COLO668 (cell line): ENCODE results near the gene AGO4.
"Not testable (repeated sequence)": the region's sequence is repeated elsewhere in the genome, so short reads cannot be mapped to it uniquely, and the experiment has no call there.

Experiments used
- DNase-seq: peaks from one replicate; lab custom pipeline; 2025; ENCODE audit not compliant: unreplicated experiment; lab: John Stamatoyannopoulos, UW

The AGO4 gene

DNA sequence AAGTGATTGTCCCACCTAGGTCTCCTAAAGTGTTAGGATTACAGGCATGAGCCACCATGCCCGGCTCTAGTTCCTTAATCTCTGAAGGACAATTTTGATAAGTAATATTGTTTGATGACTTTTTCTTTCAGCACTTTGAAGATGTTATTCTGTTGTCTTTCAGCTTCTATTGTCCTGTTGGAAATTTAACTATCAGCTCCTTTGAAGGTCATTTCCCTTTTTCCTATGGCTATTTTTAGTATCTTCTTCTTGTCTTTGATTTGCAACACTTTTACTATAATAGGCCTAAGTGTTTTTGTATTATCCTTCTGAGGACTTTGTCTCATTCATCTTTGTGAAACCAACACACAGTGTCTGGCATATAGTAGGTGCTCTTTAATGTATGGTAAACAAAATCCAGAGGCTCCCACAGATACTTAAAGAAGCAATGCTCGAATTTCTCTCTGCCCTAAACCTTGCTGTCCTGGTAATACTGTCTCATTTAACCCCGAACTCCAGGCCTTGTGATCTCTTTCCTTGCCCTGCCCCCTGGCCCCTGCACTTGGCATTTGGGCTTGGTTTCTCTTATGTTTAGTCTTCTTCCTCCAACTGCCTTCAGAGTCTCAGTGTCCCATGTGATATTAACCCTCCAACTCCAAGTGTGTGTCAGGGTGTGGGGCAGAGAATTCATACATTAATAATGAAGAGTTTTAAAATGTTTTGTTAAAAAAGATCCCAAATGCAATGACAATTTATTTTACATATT lies 56.2 kb downstream of the AGO4 start:
- no peak for DNase-seq

DNA sequence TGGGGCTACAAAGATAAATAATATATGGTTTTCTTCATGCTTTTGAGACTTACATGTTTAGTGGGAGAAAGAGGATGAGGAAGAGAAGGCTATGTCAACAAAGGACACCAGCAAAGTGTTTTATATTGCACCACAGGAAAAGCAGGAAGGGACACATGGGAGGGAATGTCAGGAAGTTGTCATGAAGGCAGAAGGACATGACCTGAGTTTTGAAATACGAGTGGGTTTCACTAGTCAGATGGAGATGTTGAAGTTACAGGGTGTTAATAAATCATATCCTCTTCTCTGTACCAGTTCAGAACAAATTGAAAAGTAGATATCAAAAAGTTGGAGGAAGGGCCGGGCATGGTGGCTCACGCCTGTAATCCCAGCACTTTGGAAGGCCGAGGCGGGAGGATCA lies 57.0 kb downstream of the AGO4 start:
- DNase-seq, result no peak

DNA sequence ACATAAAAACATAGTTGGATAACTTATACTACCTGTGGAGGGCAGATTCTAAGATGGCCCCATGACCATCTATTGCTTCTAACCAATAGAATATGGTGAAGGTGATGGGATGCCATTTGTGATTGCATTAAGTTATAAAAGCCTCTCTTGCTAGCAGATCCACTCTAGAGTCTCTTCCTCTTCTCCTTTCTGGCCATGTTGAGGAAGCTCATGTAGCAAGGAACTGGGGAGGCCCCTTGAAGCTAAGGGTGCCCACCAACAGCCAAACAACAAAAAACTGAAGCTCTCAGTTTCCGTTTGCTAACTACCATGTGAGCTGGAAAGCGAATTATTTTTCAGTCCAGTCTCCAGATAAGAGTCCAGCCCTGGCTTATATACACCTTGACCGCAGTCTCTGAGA lies 59.2 kb downstream of the AGO4 start:
- DNase-seq, result no peak

- not testable (repeated sequence) for DNase-seq
These were observed 61.6 kb downstream of the AGO4 start for GRCh38 chr1:35869245-35869950.

DNA sequence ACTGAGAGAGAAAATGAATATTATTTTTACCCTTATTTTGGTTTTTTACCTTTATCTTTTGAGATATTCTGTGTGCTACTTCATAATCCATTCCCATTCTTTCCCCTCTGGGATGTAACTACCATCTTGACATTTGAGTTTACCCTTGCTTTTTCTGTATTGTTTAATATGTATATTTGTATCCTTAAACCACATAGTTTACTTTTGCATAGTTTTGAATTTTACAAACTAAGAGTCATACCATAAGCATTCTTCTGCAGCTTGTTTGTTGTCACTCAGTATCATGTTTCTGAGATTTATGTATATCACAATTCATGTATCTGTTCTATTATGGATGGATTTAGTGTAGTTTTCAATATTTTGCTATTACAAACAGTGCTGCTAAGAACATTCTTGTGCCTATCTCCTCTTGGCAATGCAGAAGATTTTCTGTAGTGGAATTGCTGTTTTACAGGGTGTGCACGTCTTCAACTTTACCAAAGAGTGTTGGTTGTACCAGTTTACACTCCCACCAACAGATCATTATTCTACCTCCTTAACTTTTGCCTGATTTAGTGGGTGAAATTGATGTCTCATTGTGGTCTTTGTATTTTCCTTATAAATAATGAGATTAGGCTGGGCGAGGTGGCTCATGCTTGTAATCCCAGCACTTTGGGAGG lies 63.0 kb downstream of the AGO4 start:
- no peak for DNase-seq

GRCh38 chr1:35873243-35873750 lies 65.5 kb downstream of the AGO4 start:
- no peak for DNase-seq

- not testable (repeated sequence) for DNase-seq
These were observed 66.3 kb downstream of the AGO4 start for GRCh38 chr1:35874115-35874514.

GRCh38 chr1:35876988-35877387 lies 69.2 kb downstream of the AGO4 start:
- DNase-seq, result no peak

DNA sequence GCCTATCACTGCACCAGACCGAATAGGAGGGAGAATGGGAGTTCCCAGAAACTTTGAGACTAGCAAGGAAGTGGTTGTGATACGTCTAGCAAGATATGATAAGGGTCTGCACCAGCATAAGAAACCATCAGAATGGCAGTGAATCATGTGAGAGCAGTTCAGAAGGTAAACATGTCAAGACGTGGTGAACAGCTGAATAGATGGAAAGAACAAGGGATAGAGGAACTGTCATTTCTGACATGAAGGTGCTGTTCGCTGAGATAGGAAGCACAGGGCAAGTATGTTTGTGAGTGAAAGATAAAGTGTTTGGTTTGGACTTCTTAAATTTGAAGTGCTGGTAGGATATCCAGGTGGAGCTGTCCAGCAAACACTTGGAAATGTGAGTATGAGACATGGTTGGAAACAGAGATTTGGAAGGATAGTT lies 74.0 kb downstream of the AGO4 start:
- DNase-seq, result no peak

DNA sequence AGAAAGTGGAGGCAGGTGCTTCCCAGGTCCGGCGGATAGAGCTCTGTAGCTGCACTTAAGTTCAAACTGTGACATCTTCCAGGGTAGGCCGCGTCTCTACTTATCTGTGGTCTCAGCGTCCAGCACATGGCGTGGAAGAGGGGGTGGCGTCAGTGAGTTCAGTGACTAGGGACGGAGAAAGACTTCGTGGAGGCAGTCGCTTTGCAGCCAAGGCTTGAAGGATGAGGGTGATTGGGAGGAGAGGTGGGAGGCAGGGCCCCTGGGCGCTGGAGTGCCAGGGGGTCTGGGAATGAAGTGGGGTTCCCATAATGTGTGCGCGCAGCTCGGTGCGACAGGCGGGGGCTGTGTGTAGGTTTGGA lies 74.7 kb downstream of the AGO4 start:
- no peak for DNase-seq

GRCh38 chr1:35882945-35883634 lies 75.3 kb downstream of the AGO4 start, which contains the start of gene AGO1:
Gene AGO1 (plus strand): TSS chr1:35883209. CDS start chr1:35883422, 213 bp downstream.
- DNase-seq, result peak; percentile 99

GRCh38 chr1:35883635-35884101 lies 75.9 kb downstream of the AGO4 start:
- peak; percentile 57 for DNase-seq

- no peak for DNase-seq
These were observed 77.1 kb downstream of the AGO4 start for GRCh38 chr1:35884934-35885333.

DNA sequence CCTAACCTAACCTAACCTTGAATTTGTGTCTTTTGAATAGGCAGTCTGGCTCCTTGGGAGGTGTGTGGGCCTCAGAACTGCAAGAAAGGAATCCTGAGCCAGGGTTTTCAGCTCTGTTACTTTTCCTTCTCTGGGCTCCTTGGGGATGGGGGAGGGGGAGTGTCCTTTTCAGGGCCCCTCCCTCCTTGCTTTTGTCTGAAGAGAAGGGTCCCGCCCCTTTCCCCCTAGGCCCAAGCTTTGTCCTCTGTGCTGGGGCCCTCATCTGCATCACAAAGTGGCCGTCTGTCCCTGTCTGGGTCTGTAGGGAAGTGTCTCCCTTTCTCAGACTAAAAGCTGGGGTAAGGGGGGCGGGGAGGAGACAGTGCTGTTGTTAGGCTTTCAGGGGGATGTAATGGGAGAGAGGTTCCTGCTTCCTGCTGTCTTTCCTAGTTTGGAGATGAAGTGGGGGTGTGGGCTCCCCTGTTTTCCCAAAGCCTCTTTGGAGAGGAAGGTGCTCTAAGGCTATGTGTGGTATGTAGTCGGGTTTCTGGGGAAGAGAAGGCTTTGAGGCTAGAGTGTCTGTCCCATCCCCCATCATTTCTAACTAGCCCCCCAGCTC lies 78.2 kb downstream of the AGO4 start:
- DNase-seq, result peak; percentile 38

DNA sequence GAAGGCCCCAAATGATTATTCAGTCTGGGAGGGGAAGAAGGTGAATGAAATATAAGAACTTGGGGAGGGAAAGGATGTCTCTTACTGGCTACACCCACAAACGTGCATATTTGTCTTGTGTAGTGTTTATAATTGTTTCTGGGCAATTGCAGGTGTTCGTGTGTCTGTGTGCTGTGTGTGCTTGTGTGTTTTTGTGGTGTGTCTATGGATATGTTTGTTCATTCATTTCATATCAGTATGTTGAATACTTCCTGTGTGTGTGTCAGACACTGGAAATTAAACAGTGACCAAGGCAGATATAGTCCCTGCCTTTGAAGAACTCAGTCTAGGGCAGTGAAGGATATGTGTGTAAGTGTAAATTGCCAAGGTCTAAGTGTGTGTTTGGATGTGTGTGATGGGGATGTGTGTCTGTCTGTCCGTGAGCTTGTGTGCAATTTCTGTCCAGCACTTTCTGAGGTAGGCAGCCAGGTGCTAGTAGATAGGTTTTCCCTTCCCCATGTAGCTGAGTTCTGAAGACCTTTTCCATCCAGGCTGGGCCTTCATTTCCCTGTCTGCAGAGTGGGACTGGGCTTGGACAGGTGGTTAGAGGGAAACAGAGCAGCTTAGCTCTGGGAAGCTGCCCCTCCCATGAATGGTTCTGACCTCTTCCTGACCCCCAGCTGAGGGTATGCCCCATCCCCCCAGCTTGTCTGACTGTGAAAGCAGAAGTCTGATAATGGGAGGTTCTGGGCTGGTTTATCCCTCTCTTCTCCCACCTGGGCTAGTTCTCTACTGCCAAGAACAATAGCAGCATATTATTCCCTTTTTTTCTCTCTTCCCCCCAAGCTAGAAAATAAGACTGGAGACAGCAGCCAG lies 79.0 kb downstream of the AGO4 start:
- peak; percentile 26 for DNase-seq

DNA sequence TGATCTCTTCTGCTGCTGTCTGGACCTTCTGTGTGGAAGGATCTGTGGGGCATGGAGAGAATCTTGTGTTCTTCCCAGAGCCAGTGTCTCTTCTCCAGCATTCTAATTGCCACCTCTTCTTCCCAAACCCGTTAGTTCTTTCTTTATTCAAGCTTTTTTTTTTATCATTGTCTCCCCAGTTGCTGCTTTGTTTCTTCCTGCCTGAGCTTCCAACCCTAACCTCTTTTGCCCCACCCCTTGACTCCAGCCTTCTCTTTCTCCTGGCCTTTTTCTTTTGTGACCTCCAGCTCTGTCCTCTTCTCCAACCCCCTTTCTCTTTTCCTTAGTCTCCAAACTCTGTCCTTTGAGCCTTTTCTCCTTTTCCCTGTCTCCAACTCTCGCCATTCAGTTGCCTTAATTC lies 79.7 kb downstream of the AGO4 start:
- no peak for DNase-seq

DNA sequence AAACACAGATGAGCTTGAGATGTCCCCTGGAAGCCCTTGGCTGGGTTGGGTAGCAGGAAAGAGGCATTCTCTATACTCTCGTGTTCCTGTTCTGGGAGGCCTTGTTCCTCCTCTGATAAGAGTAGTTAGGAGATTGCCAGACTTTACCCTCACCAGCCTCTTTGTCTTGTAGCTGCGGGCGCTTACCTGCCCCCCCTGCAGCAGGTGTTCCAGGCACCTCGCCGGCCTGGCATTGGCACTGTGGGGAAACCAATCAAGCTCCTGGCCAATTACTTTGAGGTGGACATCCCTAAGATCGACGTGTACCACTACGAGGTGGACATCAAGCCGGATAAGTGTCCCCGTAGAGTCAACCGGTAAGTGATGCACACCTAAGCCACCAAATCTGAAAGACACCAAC lies 80.4 kb downstream of the AGO4 start:
- no peak for DNase-seq

- DNase-seq, result not testable (repeated sequence)
These were observed 81.2 kb downstream of the AGO4 start for GRCh38 chr1:35888981-35889380.

GRCh38 chr1:35893051-35893879 lies 85.4 kb downstream of the AGO4 start:
- DNase-seq, result no peak
